ENCODE results near the gene MPV17L. TPM values are rescaled to one million over a fixed set of nuclear protein-coding genes. Genes with fewer than 3 reads are reported as not detected.

The MPV17L gene
- total RNA-seq, 3 donors from 2014 or later = 12.1 to 41.4 (median 19.5) TPM

DNA sequence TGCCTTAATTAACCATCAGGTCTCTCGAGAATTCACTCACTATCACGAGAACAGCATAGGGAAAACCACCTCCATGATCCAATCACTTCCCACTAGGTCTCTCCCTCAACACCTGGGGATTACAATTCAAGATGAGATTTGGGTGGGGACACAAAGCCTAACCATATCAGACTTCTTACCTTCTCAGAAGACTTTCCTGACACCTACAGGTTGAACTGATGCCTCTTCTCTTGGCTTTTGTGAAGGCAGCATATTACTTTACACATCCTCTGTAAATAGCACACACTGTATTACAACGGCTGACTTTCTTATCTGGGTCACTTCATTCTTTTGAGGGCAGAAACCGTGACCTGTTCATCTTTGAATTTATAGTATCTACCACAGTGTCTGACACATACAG, 62.4 kb downstream of the MPV17L start:
- Histone ChIP-seq H3K4me1 (no peaks in the 10 kb centered on the region), H3K36me3 (no peaks in the 10 kb centered on the region), H3K27me3 (no peaks in the 10 kb centered on the region), H3K27ac (no peak overlapping the region), H3K9me3 (no peaks in the 10 kb centered on the region), H3K4me3 (no peak overlapping the region)
- no peak for DNase-seq (ENCODE audit: low spot score in 2 of 2)
- intact Hi-C loops (cut with DNase I; ENCODE audit: low total_unique reads) = no loop called here
- no peak for TF ChIP-seq POLR2A (IDR thresholded peaks at IDR 0.05)
- no peak for TF ChIP-seq POLR2AphosphoS5 (IDR thresholded peaks at IDR 0.05)
- TF ChIP-seq, protein P1, sequence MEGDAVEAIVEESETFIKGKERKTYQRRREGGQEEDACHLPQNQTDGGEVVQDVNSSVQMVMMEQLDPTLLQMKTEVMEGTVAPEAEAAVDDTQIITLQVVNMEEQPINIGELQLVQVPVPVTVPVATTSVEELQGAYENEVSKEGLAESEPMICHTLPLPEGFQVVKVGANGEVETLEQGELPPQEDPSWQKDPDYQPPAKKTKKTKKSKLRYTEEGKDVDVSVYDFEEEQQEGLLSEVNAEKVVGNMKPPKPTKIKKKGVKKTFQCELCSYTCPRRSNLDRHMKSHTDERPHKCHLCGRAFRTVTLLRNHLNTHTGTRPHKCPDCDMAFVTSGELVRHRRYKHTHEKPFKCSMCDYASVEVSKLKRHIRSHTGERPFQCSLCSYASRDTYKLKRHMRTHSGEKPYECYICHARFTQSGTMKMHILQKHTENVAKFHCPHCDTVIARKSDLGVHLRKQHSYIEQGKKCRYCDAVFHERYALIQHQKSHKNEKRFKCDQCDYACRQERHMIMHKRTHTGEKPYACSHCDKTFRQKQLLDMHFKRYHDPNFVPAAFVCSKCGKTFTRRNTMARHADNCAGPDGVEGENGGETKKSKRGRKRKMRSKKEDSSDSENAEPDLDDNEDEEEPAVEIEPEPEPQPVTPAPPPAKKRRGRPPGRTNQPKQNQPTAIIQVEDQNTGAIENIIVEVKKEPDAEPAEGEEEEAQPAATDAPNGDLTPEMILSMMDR (IDR thresholded peaks at IDR 0.05) = no peak

DNA sequence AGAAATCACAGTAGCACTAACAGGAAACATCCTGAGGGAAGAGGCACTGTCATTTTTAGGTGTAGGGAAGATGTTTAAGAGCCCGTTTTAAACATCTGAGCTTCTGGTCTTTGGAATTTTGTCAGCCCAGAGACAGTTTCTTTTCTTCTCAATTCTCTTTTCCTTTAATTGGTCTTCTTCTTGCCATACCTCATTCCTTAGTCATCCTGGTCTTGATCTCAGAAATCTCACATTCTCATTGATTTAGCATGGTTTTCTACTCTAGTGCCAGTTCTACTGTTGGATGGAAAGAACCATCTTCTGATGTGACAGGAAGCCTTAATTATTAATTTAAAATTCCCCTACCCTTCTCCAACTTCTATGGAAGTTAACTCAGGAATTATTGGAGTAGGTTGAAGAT, 64.2 kb downstream of the MPV17L start:
- Histone ChIP-seq H3K27me3 (no peaks in the 10 kb centered on the region), H3K4me3 (no peak overlapping the region), H3K4me1 (no peaks in the 10 kb centered on the region), H3K27ac (no peak overlapping the region), H3K9me3 (no peaks in the 10 kb centered on the region), H3K36me3 (no peaks in the 10 kb centered on the region)
- TF ChIP-seq POLR2A (IDR thresholded peaks at IDR 0.05) (no peak), POLR2AphosphoS5 (IDR thresholded peaks at IDR 0.05) (no peak)
- TF ChIP-seq, protein P1 (IDR thresholded peaks at IDR 0.05) = no peak
- intact Hi-C loops (cut with DNase I; ENCODE audit: low total_unique reads) = no loop called here
- no peak for DNase-seq (ENCODE audit: low spot score in 2 of 2)

DNA sequence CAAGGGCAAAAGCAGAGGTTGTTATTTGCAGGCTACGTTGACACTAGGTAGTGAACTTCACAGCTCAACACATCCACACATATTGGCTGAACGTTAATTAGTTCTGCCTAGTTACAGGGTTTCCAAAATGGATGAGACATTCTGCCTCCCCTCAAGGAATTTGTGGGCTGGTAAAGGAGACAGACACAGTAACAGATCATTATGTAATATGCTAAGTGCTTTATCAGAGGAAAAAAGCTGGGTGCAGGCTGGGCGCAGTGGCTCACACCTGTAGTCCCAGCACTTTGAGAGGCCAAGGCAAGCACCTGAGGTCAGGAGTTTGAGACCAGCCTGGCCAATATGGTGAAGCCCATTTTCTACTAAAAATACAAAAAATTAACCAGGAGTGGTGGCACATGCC, 65.0 kb downstream of the MPV17L start:
- Histone ChIP-seq H3K4me1 (no peaks in the 10 kb centered on the region), H3K27me3 (no peaks in the 10 kb centered on the region), H3K27ac (no peak overlapping the region), H3K4me3 (no peak overlapping the region), H3K36me3 (no peaks in the 10 kb centered on the region), H3K9me3 (no peaks in the 10 kb centered on the region)
- TF ChIP-seq POLR2AphosphoS5 (IDR thresholded peaks at IDR 0.05) (no peak), POLR2A (IDR thresholded peaks at IDR 0.05) (no peak)
- TF ChIP-seq, protein P1 (IDR thresholded peaks at IDR 0.05) = no peak
- DNase-seq (ENCODE audit: low spot score in 2 of 2) = no peak
- intact Hi-C loops (cut with DNase I; ENCODE audit: low total_unique reads) = no loop called here

DNA sequence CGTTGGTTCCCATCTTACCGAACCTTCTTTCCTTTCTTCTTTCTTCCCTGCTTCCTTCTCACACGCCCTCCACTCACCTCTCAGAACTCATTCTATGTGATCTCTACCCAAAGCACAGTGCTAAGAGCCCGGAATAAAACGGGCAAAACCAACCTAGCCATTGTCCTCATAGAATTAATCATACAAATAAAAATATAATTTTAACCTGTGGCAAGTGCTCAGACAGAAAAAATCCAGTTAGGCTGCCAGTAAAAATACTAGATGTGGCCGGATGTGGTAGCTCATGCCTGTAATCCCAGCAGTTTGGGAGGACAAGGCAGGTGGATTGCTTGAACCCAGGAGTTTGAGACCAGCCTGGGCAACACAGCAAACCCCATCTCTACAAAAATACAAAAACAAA, 65.8 kb downstream of the MPV17L start:
- no peak for DNase-seq (ENCODE audit: low spot score in 2 of 2)
- Histone ChIP-seq H3K4me3 (no peak overlapping the region), H3K4me1 (no peaks in the 10 kb centered on the region), H3K27ac (no peak overlapping the region), H3K27me3 (no peaks in the 10 kb centered on the region), H3K36me3 (no peaks in the 10 kb centered on the region), H3K9me3 (no peaks in the 10 kb centered on the region)
- no peak for TF ChIP-seq POLR2AphosphoS5 (IDR thresholded peaks at IDR 0.05)
- TF ChIP-seq, protein P1 (IDR thresholded peaks at IDR 0.05) = no peak
- TF ChIP-seq POLR2A (IDR thresholded peaks at IDR 0.05) = no peak
- intact Hi-C loops (cut with DNase I; ENCODE audit: low total_unique reads) = no loop called here

Other genes starting within 250 kb of the MPV17L start
- 10 to 100 TPM in 1 of 3 donors, 1 to 10 TPM in 2; 6.0 to 19.0 (median 7.2) TPM for gene NPIPA5, start 17.5 kb upstream of the MPV17L start, total RNA-seq
- gene BMERB1, start 38.8 kb downstream of the MPV17L start, total RNA-seq = 10 to 100 TPM; 25.3 to 77.8 (median 38.7) TPM
- gene MARF1, start 247.4 kb downstream of the MPV17L start, total RNA-seq = 10 to 100 TPM; 42.9 to 49.3 (median 47.5) TPM